Measurements from ENCODE around the gene MAGEA4.

DNA sequence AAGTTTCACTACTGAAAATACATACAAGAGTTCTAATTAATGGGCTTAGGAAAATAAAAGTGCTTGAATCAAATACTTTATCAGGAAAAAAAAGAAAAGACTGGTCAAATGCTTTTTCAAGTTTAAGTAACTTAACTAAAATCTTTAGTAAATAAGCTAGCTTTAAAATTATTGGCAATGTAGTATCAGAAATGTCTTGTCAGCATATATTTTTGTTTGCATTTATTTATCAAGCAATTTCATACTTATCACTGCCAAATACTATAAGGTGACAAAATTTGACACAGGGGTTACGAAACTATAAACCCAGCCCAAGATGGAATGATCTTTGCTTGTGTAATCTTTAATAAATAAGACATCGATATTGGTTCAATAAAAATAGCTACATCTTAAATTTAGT lies 31.8 kb upstream of the MAGEA4 start:
- TF ChIP-seq, protein P1, sequence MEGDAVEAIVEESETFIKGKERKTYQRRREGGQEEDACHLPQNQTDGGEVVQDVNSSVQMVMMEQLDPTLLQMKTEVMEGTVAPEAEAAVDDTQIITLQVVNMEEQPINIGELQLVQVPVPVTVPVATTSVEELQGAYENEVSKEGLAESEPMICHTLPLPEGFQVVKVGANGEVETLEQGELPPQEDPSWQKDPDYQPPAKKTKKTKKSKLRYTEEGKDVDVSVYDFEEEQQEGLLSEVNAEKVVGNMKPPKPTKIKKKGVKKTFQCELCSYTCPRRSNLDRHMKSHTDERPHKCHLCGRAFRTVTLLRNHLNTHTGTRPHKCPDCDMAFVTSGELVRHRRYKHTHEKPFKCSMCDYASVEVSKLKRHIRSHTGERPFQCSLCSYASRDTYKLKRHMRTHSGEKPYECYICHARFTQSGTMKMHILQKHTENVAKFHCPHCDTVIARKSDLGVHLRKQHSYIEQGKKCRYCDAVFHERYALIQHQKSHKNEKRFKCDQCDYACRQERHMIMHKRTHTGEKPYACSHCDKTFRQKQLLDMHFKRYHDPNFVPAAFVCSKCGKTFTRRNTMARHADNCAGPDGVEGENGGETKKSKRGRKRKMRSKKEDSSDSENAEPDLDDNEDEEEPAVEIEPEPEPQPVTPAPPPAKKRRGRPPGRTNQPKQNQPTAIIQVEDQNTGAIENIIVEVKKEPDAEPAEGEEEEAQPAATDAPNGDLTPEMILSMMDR (IDR thresholded peaks at IDR 0.05; ENCODE audit: low read depth, low read length): no peak
- no peak for TF ChIP-seq EZH2phosphoT487 (IDR thresholded peaks at IDR 0.05; ENCODE audit: low read depth)
